Measurements from ENCODE around the gene TCF4. TPM values are rescaled to one million over a fixed set of nuclear protein-coding genes. Genes with fewer than 3 reads are reported as not detected.

TCF4 gene
- total RNA-seq, 1 experiment from 2014 or later, result 37.3 TPM

- H3K4me1 ChIP-seq, result 0 out of 2 replicates have a peak, but pooled peaks cover 2% of the 10 kb centered on the region
- H3K9me3 ChIP-seq (replicated peaks), result no peaks in the 10 kb centered on the region
- H3K36me3 ChIP-seq, result no peaks in the 10 kb centered on the region
- DNase-seq, result no peak
- H3K27ac ChIP-seq, result no peak overlapping the region
- H3K4me3 ChIP-seq, result no peak overlapping the region
- H3K27me3 ChIP-seq, result no peaks in the 10 kb centered on the region
Measured at GRCh38 chr18:55345103-55345950, 242.7 kb downstream of the TCF4 start.

GRCh38 chr18:55343396-55344073, 244.5 kb downstream of the TCF4 start:
- H3K36me3 ChIP-seq, result no peaks in the 10 kb centered on the region
- DNase-seq, result peak in 1 of 2 experiments; percentile 37
- no peaks in the 10 kb centered on the region for H3K9me3 ChIP-seq (replicated peaks)
- no peak overlapping the region for H3K4me3 ChIP-seq
- 0 out of 2 replicates have a peak, but pooled peaks cover 2% of the 10 kb centered on the region for H3K4me1 ChIP-seq
- H3K27ac ChIP-seq, result no peak overlapping the region
- H3K27me3 ChIP-seq, result no peaks in the 10 kb centered on the region

GRCh38 chr18:55340998-55341397, 247.0 kb downstream of the TCF4 start:
- Histone ChIP-seq H3K4me3 (no peak overlapping the region), H3K4me1 (0 out of 2 replicates have a peak, but pooled peaks cover 2% of the 10 kb centered on the region), H3K9me3 (replicated peaks) (no peaks in the 10 kb centered on the region), H3K27ac (no peak overlapping the region), H3K27me3 (no peaks in the 10 kb centered on the region), H3K36me3 (no peaks in the 10 kb centered on the region)
- DNase-seq, result no peak

- Histone ChIP-seq H3K4me3 (no peak overlapping the region), H3K27me3 (no peaks in the 10 kb centered on the region), H3K36me3 (no peaks in the 10 kb centered on the region), H3K27ac (no peak overlapping the region), H3K4me1 (0 out of 2 replicates have a peak, but pooled peaks cover 2% of the 10 kb centered on the region), H3K9me3 (replicated peaks) (no peaks in the 10 kb centered on the region)
- no peak for DNase-seq
Measured at GRCh38 chr18:55339990-55340389, 248.0 kb downstream of the TCF4 start.

GRCh38 chr18:55338978-55339650, 248.9 kb downstream of the TCF4 start:
- Histone ChIP-seq H3K9me3 (replicated peaks) (no peaks in the 10 kb centered on the region), H3K27ac (no peak overlapping the region), H3K36me3 (no peaks in the 10 kb centered on the region), H3K4me1 (0 out of 2 replicates have a peak, but pooled peaks cover 2% of the 10 kb centered on the region), H3K4me3 (no peak overlapping the region), H3K27me3 (no peaks in the 10 kb centered on the region)
- no peak for DNase-seq

GRCh38 chr18:55337908-55338521, 250.0 kb downstream of the TCF4 start:
- Histone ChIP-seq H3K27me3 (no peaks in the 10 kb centered on the region), H3K9me3 (replicated peaks) (no peaks in the 10 kb centered on the region), H3K4me1 (no peaks in the 10 kb centered on the region), H3K36me3 (no peaks in the 10 kb centered on the region), H3K4me3 (no peak overlapping the region), H3K27ac (no peak overlapping the region)
- no peak for DNase-seq

- Histone ChIP-seq H3K9me3 (replicated peaks) (no peaks in the 10 kb centered on the region), H3K27ac (no peak overlapping the region), H3K27me3 (no peaks in the 10 kb centered on the region), H3K4me3 (no peak overlapping the region), H3K36me3 (no peaks in the 10 kb centered on the region), H3K4me1 (no peaks in the 10 kb centered on the region)
- no peak for DNase-seq
Measured at GRCh38 chr18:55337138-55337537, 250.9 kb downstream of the TCF4 start.

- no peaks in the 10 kb centered on the region for H3K27me3 ChIP-seq
- no peaks in the 10 kb centered on the region for H3K4me1 ChIP-seq
- H3K9me3 ChIP-seq (replicated peaks), result no peaks in the 10 kb centered on the region
- no peak overlapping the region for H3K4me3 ChIP-seq
- no peak overlapping the region for H3K27ac ChIP-seq
- no peaks in the 10 kb centered on the region for H3K36me3 ChIP-seq
- no peak for DNase-seq
Measured at GRCh38 chr18:55336438-55337100, 251.4 kb downstream of the TCF4 start.

GRCh38 chr18:55334875-55335274, 253.1 kb downstream of the TCF4 start:
- H3K9me3 ChIP-seq (replicated peaks), result no peaks in the 10 kb centered on the region
- H3K4me1 ChIP-seq, result no peaks in the 10 kb centered on the region
- H3K27me3 ChIP-seq, result no peaks in the 10 kb centered on the region
- no peaks in the 10 kb centered on the region for H3K36me3 ChIP-seq
- no peak overlapping the region for H3K27ac ChIP-seq
- no peak overlapping the region for H3K4me3 ChIP-seq
- DNase-seq, result no peak

GRCh38 chr18:55331301-55331700, 256.7 kb downstream of the TCF4 start:
- DNase-seq, result no peak
- H3K9me3 ChIP-seq (replicated peaks), result no peaks in the 10 kb centered on the region
- peaks cover 11% of the 10 kb centered on the region for H3K4me1 ChIP-seq
- H3K27me3 ChIP-seq, result no peaks in the 10 kb centered on the region
- no peak overlapping the region for H3K4me3 ChIP-seq
- no peaks in the 10 kb centered on the region for H3K36me3 ChIP-seq
- H3K27ac ChIP-seq, result no peak overlapping the region

GRCh38 chr18:55328301-55328700, 259.7 kb downstream of the TCF4 start:
- no peaks in the 10 kb centered on the region for H3K27me3 ChIP-seq

GRCh38 chr18:55327454-55327853, 260.5 kb downstream of the TCF4 start:
- H3K27me3 ChIP-seq, result no peaks in the 10 kb centered on the region
- peaks cover 15% of the 10 kb centered on the region for H3K4me1 ChIP-seq
- H3K27ac ChIP-seq, result no peak overlapping the region
- no peaks in the 10 kb centered on the region for H3K9me3 ChIP-seq (replicated peaks)
- no peaks in the 10 kb centered on the region for H3K36me3 ChIP-seq
- no peak for DNase-seq
- H3K4me3 ChIP-seq, result no peak overlapping the region

More at GRCh38 chr18:55328301-55328700, 259.7 kb downstream of the TCF4 start:
- Histone ChIP-seq H3K9me3 (replicated peaks) (no peaks in the 10 kb centered on the region), H3K36me3 (no peaks in the 10 kb centered on the region), H3K27ac (no peak overlapping the region), H3K4me3 (no peak overlapping the region), H3K4me1 (peaks cover 15% of the 10 kb centered on the region)
- DNase-seq, result no peak

- Histone ChIP-seq H3K4me1 (peaks cover 15% of the 10 kb centered on the region), H3K36me3 (no peaks in the 10 kb centered on the region), H3K9me3 (replicated peaks) (no peaks in the 10 kb centered on the region), H3K4me3 (no peak overlapping the region), H3K27ac (no peak overlapping the region), H3K27me3 (no peaks in the 10 kb centered on the region)
- no peak for DNase-seq
Measured at GRCh38 chr18:55326134-55326533, 261.9 kb downstream of the TCF4 start.

GRCh38 chr18:55324166-55324565, 263.8 kb downstream of the TCF4 start:
- DNase-seq, result no peak
- Histone ChIP-seq H3K9me3 (replicated peaks) (no peaks in the 10 kb centered on the region), H3K27me3 (no peaks in the 10 kb centered on the region), H3K4me3 (no peak overlapping the region), H3K36me3 (no peaks in the 10 kb centered on the region), H3K27ac (no peak overlapping the region), H3K4me1 (peaks cover 15% of the 10 kb centered on the region)

All from SJCRH30 (cell line).